Common myeloid progenitor, CD34-positive (primary cell): Measurements from ENCODE around the gene ERCC4.

Experiments
- CTCF ChIA-PET: fragments of 350-600 bp; sonication (Branson Sonifier 250); formaldehyde crosslinking; loops from one replicate; lab custom pipeline; 2021; ENCODE audit warnings: antibody characterized with exemption; lab: Charles Lee
- POLR2A ChIA-PET: fragments of 350-600 bp; sonication (Branson Sonifier 250); formaldehyde crosslinking; loops from one replicate; lab custom pipeline; 2021; ENCODE audit warnings: antibody characterized with exemption; lab: Charles Lee
- DNase-seq, 3 donors: peaks; one replicate each; pipeline versions ENCODE4 v3.0.0 to v3.0.0-alpha.2; 2013
- H3K27ac ChIP-seq, 2 experiments: 1 replicate in 1 of 2; 2 replicates in 1 of 2; pipeline ENCODE4 v1.7.0; 2013; ENCODE audit warnings: inconsistent platforms in 2 of 2, low read length in 2 of 2, mild to moderate bottlenecking in 2 of 2, low read depth in 1 of 2, moderate library complexity in 1 of 2; ENCODE audit not compliant: severe bottlenecking in 2 of 2, insufficient read depth in 1 of 2, poor library complexity in 1 of 2
- H3K27me3 ChIP-seq, 5 experiments: replicated peaks in 2 of 5; 1 replicate in 3 of 5; 2 replicates in 2 of 5; pipeline versions ENCODE4 v1.6.1 to v1.7.0; 2013; ENCODE audit warnings: low read length in 4 of 5, mild to moderate bottlenecking in 2 of 5, moderate library complexity in 2 of 5, inconsistent platforms in 1 of 5; ENCODE audit not compliant: insufficient read depth in 5 of 5, control insufficient read depth in 4 of 5
- H3K36me3 ChIP-seq, 4 experiments: 1 replicate in 2 of 4; 2 replicates in 2 of 4; pipeline versions ENCODE4 v1.6.1 to v1.7.0; 2013; ENCODE audit warnings: low read length in 3 of 4, control low read depth in 1 of 4, mild to moderate bottlenecking in 1 of 4; ENCODE audit not compliant: control insufficient read depth in 4 of 4, insufficient read depth in 4 of 4
- H3K4me1 ChIP-seq, 4 experiments: 1 replicate in 3 of 4; 2 replicates in 1 of 4; pipeline versions ENCODE4 v1.6.1 to v1.7.1; 2013; ENCODE audit warnings: low read length in 3 of 4, mild to moderate bottlenecking in 3 of 4, control low read depth in 1 of 4, inconsistent platforms in 1 of 4, moderate library complexity in 1 of 4; ENCODE audit not compliant: control insufficient read depth in 4 of 4, insufficient read depth in 4 of 4; ENCODE audit errors: control extremely low read depth in 1 of 4
- H3K4me3 ChIP-seq, 7 experiments: 1 replicate in 4 of 7; 2 replicates in 3 of 7; pipeline versions ENCODE4 v1.5.1 to v1.7.0; 2013; ENCODE audit warnings: mild to moderate bottlenecking in 7 of 7, low read length in 6 of 7, moderate library complexity in 6 of 7, inconsistent platforms in 2 of 7, low read depth in 2 of 7, control low read depth in 1 of 7; ENCODE audit not compliant: insufficient read depth in 4 of 7, control insufficient read depth in 1 of 7; ENCODE audit errors: extremely low read depth in 1 of 7
- H3K9me3 ChIP-seq, 5 experiments: 1 replicate in 4 of 5; 2 replicates in 1 of 5; pipeline versions ENCODE4 v1.6.1 to v1.7.1; 2013; ENCODE audit warnings: low read length in 4 of 5, mild to moderate bottlenecking in 2 of 5, inconsistent platforms in 1 of 5, low read depth in 1 of 5, moderate library complexity in 1 of 5; ENCODE audit not compliant: control insufficient read depth in 4 of 5, insufficient read depth in 2 of 5; ENCODE audit errors: control extremely low read depth in 1 of 5
- WGBS: methylation state at CpG from one replicate; pipeline ENCODE4 v1.1.5; 2013; ENCODE audit not compliant: insufficient coverage; 5-methylcytosine and 5-hydroxymethylcytosine counted together

ERCC4 gene

DNA sequence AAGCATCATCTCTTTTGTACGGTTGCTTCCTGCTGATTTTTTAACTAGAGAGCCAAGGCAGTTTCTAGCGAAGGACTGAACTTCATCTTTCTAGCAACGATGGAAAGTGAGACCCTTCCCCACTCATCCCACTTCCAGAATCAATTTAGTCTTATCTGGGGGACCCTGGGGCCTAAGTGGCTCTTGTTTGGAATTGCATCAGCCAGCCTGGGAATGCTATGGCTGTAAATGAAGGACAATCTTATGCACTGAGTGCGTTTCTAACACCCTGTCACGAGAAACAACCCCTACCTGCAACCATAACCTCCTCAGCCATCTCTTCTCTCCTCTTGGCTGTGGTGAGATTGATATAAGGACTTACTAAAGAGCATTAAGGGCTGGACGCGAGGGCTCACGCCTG, 64.8 kb downstream of the ERCC4 start:
- WGBS: 61% methylated on average over 2 of the region's 8 CpGs
- CTCF ChIA-PET: no interaction called here
- no peak for DNase-seq

GRCh38 chr16:13988038-13988437, 68.1 kb downstream of the ERCC4 start:
- Histone ChIP-seq H3K27me3 (peaks cover 0 to 2% (median 0%) of the 10 kb centered on the region in 5 experiments), H3K9me3 (no peaks in the 10 kb centered on the region), H3K27ac (no peak overlapping the region), H3K36me3 (no peaks in the 10 kb centered on the region), H3K4me3 (no peak overlapping the region), H3K4me1 (no peaks in the 10 kb centered on the region)
- CTCF ChIA-PET: no interaction called here
- DNase-seq: no peak
- POLR2A ChIA-PET: interaction anchor here (0.6 kb wide), 1 partner anchor 8 kb away, joined by 3 read pairs; no protein-coding TSS in a partner anchor
- WGBS: no CpG with 5 or more reads among the region's 1 CpG

More for the DNA sequence above, 64.8 kb downstream of the ERCC4 start:
- Histone ChIP-seq H3K27me3 (peaks cover 0 to 2% (median 0%) of the 10 kb centered on the region in 5 experiments), H3K36me3 (no peaks in the 10 kb centered on the region), H3K27ac (no peak overlapping the region), H3K4me3 (no peak overlapping the region), H3K9me3 (peaks cover 0 to 2% (median 0%) of the 10 kb centered on the region in 5 experiments), H3K4me1 (no peaks in the 10 kb centered on the region)
- POLR2A ChIA-PET: no interaction called here

- ChIA-PET CTCF (no interaction called here), POLR2A (no interaction called here)
- Histone ChIP-seq H3K36me3 (no peaks in the 10 kb centered on the region), H3K4me3 (no peak overlapping the region), H3K4me1 (no peaks in the 10 kb centered on the region), H3K27ac (no peak overlapping the region), H3K27me3 (no peaks in the 10 kb centered on the region), H3K9me3 (no peaks in the 10 kb centered on the region)
- DNase-seq: no peak
- WGBS: 95% methylated on average over 4 of the region's 6 CpGs
These were observed 72.4 kb downstream of the ERCC4 start for GRCh38 chr16:13992322-13992721.

- peaks cover 0 to under 1% (median 0%) of the 10 kb centered on the region in 4 experiments for H3K4me1 ChIP-seq
- POLR2A ChIA-PET: no interaction called here
- no peak for DNase-seq
- H3K9me3 ChIP-seq: no peaks in the 10 kb centered on the region
- no peak overlapping the region for H3K4me3 ChIP-seq
- no peaks in the 10 kb centered on the region for H3K27me3 ChIP-seq
- 100% methylated on average over 2 of the region's 4 CpGs for whole genome bisulfite sequencing
- CTCF ChIA-PET: no interaction called here
- no peaks in the 10 kb centered on the region for H3K36me3 ChIP-seq
- H3K27ac ChIP-seq: no peak overlapping the region
These were observed 73.0 kb downstream of the ERCC4 start for GRCh38 chr16:13992976-13993375.

DNA sequence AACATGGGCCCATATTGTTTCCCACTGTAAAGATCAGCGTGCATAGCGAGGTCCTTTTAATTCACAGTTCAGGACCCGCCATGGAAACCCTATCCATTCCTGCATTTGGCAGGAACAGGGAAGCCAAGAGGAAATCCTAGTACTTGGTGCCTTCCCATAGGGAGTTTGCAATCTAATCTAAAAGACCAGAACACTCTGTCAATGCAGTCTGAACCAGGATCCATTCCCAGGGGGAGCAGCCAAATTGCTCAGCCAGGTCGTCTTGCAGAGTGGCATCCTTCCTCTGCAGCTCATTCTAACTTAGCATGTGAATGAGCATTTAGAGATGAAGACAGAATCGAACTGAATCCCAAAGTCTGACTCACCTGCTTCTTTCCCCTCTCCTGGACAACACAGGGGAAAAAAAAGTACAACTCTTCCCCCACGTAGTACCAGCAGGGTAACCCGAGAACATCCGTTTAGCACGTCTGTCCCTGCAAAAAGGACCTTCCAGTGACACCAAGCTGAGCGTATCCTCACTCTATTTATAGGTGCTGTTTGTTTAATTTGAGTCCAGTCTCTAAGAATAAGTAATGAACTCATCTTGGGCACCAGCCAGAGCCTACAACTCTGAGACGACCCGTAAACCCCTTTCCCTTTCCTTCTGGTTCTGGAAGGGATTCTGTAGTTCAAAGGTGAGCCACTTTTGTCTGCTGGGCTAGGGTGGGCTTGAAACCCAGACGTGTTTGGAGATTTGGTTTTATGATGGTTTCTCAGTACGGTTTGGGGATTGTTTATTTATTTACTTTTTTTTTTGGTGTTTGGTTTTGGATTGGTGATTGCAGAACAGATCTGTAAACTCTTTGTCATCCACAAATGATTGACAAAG, 74.5 kb downstream of the ERCC4 start:
- no peak overlapping the region for H3K27ac ChIP-seq
- DNase-seq: no peak
- peaks cover 0 to 15% (median 2%) of the 10 kb centered on the region in 4 experiments for H3K4me1 ChIP-seq
- POLR2A ChIA-PET: no interaction called here
- no peaks in the 10 kb centered on the region for H3K36me3 ChIP-seq
- CTCF ChIA-PET: no interaction called here
- H3K4me3 ChIP-seq: no peak overlapping the region
- WGBS: 87% methylated on average over 6 of the region's 14 CpGs
- H3K27me3 ChIP-seq: no peaks in the 10 kb centered on the region
- H3K9me3 ChIP-seq: no peaks in the 10 kb centered on the region

- Histone ChIP-seq H3K9me3 (no peaks in the 10 kb centered on the region), H3K36me3 (no peaks in the 10 kb centered on the region), H3K27ac (no peak overlapping the region), H3K4me1 (peaks cover 0 to 19% (median 2%) of the 10 kb centered on the region in 4 experiments), H3K4me3 (no peak overlapping the region), H3K27me3 (no peaks in the 10 kb centered on the region)
- no peak for DNase-seq
- ChIA-PET POLR2A (no interaction called here), CTCF (no interaction called here)
- WGBS: no CpG with 5 or more reads among the region's 1 CpG
These were observed 75.2 kb downstream of the ERCC4 start for GRCh38 chr16:13995194-13995593.

DNA sequence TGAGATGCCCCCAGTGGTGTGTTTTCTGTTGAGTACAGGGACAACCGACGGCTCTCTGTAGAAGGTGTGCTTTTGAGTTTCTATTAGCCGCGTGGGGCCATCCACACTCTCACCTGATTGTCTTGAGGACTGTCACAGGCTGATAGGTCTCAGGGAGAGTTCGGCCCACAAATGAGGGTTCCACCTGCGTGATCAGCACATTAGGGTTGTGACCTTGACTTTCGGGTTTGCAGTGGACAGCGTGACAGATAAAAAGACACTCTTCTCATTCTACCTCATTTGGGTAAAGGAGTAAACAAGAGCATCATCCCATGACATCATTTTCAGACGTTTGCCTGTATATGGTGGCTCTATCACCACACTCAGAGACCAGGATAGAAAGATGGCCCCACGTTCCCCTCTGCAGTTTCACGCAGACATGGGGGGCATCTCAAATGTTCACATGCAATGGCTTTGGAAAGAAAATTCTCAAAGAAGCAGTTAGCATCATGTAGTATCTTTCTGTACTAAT, 76.9 kb downstream of the ERCC4 start:
- no peaks in the 10 kb centered on the region for H3K9me3 ChIP-seq
- ChIA-PET CTCF (no interaction called here), POLR2A (interaction anchor here (0.6 kb wide), 1 partner anchor 9 kb away, joined by 3 read pairs; no protein-coding TSS in a partner anchor)
- no peak for DNase-seq
- WGBS: 94% methylated on average over 9 of the region's 11 CpGs
- H3K36me3 ChIP-seq: no peaks in the 10 kb centered on the region
- no peak overlapping the region for H3K4me3 ChIP-seq
- no peaks in the 10 kb centered on the region for H3K27me3 ChIP-seq
- peaks cover 0 to 19% (median 2%) of the 10 kb centered on the region in 4 experiments for H3K4me1 ChIP-seq
- no peak overlapping the region for H3K27ac ChIP-seq
